Right hindlimb (tissue), 1 donor: Measurements from ENCODE around the gene RPL14.
A peak's percentile ranks its signal among the peaks of the same experiment; 100 is the strongest.
"Not testable (repeated sequence)": the region's sequence is repeated elsewhere in the genome, so short reads cannot be mapped to it uniquely, and the experiment has no call there.

Source experiments
- DNase-seq: peaks from one replicate; pipeline ENCODE4 v3.0.0-alpha.2; 2018

Gene RPL14

GRCh38 chr3:40456940-40457823, at the start of gene RPL14:
Gene RPL14, plus strand, starts transcription at chr3:40457339. Its CDS starts 133 bp downstream, at chr3:40457472.
- peak; percentile 98 for DNase-seq

DNA sequence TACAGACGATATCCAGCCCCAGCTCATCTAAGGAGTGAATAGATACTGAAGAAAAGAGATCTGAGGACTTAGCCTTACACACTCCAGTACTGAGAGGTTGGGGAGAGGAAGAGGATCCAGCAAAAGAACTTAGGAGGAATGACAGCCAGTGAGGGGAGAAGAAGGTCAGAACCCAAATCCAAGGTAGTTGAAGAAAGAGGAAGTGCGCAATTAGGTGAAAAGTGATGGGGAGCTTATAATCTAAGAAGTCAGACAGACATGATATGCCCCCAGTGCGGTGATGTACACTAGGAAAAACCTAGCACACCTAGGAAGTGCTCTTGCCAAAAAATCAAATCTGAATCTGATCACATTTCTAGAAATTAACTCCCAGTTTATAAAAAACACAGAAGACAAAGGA, 49.5 kb upstream of the RPL14 start:
- DNase-seq: no peak

DNA sequence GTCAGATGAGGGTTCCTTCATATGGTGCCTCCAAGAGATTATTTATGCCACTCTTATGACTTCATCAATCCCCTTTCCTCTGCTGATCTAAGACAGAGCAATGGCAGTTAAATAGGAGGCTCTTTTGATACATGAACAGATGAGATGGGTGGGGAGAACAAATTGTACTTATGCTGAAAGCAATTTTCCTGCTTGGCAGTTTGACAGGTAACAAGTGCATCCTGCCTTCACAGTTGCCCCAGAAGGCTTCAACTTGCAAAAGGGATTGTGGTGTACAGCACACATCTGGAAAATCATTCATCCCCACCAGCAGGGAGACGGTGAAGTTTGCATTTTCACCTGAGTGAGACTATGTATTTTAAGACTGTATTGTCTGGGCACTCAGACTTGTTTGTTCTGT, 42.9 kb upstream of the RPL14 start:
- no peak for DNase-seq

DNA sequence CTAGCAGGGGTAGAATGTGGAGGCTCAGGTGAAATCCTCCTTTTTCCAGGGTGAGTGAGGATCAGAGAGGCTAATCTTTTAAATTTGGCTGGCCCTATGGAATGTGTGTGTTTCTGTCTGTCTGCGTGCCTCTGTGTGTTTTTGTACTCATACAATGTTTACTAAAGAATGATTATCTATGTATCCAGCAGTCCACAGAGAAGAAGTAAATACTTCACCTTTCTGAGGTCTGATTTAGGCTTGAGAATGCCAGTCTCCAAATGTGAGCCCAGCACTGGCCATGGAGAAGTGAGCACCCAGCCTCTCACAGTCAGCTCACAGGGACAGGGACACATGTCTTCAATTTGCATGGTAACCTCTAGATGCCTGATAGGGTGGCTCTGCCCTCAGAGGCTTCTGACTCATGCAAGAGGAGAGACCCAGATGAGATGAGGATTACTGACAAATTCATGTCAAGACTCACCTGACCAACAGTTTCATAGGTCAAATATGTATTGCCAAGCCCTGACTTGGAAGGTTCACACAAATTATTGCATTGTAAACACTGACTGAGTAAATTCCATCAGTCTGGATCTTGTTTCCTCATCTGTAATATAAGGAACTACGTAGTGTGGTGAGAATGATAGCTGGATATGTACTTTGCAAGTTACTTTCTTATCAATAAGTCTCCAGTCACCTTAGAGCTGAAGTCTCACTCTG, 39.1 kb upstream of the RPL14 start:
- no peak for DNase-seq

- no peak for DNase-seq
Observed at GRCh38 chr3:40422861-40423260, 34.3 kb upstream of the RPL14 start.

DNA sequence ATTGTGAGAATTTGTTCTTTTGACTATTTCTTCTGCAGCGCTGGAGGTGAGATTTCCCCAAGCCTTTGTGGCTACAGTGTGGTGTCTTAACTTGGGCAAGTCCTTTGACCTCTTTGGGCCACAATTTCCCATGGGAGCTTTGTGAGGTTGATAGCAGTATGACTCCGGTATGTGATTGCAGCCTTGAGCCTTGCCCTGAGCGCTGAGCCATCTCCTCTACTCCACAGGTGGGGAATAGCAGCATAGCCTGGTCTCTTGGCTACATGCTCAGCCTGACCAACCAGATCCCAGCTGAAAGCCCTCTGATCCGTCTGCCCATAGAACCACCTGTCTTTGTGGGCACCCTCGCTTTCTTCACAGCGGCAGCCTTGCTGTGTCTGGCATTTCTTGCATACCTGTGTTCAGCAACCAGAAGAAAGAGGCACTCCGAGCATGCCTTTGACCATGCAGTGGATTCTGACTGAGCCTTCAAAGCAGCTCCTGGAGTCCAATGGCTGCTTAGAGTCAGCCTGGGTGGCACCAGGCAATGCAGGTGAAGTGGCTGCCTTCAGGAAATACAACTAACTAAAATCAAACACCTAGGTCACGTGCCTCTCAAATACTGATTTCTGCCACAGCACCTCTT, 30.0 kb upstream of the RPL14 start:
- DNase-seq: no peak

- no peak for DNase-seq
Observed at GRCh38 chr3:40432793-40433192, 24.3 kb upstream of the RPL14 start.

GRCh38 chr3:40437889-40438288, 19.2 kb upstream of the RPL14 start:
- no peak for DNase-seq

DNA sequence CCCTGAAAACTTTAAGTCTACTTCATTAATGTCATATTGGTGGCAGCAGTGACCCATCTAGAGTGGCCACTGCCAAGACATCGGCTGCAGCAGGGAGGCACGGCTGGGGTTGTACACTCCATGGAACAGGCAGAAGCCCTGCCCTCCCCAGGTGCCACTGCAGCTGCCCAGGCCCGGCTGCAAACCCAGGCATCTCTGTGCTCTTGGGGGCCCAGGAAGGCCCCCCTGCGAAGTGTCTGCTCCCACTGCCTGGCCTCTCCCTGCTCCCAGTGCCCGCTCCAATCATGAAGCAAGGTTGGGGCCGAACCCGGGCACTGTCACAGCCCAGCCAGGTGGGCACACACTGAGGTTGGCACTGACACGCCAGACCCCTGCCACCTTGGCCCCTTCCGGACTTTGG, 12.1 kb upstream of the RPL14 start:
- no peak for DNase-seq

GRCh38 chr3:40445880-40446279, 11.3 kb upstream of the RPL14 start:
- DNase-seq: no peak

DNA sequence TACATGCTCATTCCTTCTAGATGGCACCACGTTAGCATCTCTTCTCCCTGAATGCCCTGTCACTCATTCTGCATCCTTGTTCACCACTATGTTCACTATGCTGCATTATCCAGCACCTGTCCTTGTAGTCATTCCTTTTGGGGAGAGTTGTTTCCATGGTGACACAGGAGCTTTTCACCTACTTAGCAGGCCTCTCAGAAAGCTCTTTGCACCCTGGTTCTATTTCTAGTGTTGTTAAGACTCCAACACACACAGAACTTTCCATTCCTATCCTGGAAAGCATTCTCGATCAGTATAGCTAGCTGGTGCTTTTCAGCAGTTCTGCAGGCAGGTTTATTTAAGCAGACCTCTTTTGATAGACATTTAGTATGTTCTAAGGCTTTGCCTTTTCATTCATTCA, 6.7 kb upstream of the RPL14 start:
- no peak for DNase-seq

DNA sequence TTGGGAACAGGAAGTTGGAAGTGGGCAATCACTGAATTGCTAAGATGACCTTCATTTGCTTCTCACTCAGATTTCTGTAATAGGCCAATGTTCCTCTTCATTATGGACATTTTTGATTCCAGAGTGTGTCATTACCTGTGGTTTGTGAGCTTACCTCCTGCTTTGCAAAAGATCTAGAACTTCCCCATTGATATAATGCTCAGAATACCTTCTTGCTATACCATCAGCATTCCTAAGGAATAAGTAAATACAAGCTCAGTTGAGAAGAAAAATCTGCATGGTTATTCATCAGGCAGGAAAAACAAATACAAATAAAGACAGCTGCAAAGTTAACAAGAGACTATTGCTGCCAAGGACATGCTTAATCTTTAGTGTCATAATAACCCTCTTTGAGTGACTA, 5.6 kb upstream of the RPL14 start:
- no peak for DNase-seq

DNA sequence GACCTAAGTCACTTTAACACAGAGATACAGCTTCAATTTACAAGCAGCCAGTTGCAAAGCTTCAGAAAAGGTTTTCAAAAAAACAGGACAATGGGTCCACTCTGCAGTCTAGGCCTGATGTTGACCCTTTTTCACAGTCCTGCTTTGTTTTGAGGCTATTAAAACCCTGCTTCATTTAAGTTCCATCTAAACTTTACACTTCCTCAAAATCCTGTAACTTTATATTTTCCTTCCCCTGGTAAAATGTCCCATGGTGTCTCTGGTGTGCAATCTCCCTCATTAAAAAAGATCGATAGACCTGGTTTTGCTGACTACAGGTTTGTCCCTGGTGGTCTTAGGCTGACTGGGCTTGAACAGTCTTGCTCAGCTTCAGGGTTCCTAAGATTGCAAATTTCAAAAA, 5.1 kb upstream of the RPL14 start:
- DNase-seq: no peak

DNA sequence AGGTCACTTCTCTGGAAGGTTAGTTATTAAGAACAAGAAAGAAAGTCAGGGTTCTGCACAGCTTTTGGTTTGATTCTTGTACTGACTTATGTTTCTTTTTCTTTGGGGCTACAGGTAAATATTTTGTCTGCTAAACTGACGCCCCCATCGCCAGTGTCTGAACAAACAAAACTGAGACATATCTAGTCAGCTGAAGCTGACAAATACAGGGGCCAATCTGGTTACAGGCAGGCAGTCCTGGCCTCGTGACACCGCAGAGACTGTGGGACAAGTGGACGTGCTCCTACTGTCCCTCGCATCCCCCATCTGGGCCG, 4.6 kb upstream of the RPL14 start:
- no peak for DNase-seq

DNA sequence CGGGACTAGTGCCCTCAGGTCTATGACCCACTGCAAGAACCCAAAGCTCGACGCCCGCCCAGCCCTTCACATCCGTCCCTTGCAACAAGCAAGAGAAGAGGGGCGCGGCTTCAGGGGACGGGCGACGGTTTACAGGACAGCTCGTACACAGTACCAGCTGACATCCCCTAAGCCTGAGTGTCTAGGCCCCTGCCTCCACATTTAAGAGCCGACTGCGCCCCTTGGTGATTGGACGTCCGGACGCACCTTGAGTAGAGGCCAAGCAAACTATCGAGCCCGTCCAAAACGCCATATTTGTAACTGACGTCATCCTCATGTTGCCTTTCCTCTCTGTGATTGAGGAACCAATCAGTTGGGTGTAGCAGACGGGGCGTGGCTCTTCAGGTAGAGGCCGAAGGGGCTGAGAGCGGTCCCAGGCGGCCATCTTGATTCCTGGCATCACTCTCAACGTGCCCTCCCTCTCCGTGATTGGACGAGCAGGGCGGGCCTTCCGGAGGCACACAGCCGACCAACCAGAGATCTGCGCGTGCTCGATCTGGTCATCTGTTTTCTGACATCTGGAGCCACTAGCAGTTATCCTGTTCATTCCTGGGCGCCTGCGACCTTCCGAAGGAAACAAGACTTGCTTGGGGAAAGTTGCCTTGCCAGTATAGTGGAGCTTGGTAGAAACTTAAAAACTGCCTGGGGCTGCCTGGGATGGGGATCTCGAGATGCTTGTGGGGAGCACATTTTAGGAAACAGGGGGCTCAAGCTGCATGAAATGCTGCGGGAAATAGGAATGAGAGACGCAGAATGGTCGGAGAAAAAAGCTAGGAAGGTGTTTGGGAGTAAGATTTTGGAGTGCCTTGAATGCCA, 4.0 kb upstream of the RPL14 start:
- peak; percentile 99 for DNase-seq

DNA sequence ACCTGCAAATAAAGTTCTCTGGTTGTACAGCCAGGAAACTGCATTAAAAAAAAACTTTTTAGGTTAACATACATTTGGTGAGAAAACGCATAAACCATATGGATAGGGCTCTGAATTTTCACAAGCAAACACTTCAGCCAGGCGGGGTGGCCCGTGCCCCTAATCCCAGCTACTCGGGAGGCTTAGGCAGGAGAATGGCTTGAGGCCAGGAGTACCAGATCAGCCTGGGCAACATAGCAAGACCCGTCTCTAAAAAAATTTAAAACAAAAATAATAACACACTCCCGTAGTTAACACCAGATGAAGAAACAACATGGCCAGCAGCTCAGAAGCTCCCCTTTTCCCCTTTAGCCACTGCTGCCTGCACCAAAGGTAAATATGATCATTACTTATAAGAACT, 3.2 kb upstream of the RPL14 start:
- DNase-seq: no peak

DNA sequence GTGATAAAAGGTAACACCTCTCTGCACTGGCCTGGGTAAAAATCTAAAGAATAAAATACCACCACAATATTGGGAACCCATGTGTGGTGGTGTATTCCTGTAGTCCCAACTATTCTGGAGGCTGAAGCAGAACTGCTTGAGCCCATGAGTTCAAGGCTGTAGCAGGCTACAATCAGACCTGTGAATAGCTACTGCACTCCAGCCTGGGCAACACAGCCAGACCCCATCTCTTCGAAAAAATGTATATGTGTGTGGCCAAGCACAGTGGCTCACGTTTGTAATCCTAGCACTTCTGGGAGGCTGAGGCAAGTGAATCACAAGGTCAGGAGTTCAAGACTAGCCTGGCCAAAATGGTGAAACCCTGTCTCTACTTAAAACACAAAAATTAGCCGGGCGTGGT, 1.8 kb upstream of the RPL14 start:
- no peak for DNase-seq

- DNase-seq: no peak
Observed at GRCh38 chr3:40456279-40456939, 730 bp upstream of the RPL14 start.

DNA sequence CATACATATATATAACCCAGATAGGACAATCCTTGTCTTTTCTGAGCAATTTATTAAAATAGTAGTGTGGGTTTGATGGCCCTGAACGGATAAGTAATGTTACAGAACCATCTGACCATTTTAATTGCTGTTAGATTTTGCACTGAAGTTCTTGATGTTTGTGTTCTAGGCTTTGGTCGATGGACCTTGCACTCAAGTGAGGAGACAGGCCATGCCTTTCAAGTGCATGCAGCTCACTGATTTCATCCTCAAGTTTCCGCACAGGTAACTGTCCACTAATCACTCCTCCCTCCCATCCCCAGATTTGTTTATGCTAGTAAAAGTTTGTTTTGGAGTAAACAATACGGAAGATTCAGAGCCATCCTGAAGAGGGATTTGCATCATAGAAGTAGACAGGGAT, 1.3 kb downstream of the RPL14 start:
- DNase-seq: no peak

DNA sequence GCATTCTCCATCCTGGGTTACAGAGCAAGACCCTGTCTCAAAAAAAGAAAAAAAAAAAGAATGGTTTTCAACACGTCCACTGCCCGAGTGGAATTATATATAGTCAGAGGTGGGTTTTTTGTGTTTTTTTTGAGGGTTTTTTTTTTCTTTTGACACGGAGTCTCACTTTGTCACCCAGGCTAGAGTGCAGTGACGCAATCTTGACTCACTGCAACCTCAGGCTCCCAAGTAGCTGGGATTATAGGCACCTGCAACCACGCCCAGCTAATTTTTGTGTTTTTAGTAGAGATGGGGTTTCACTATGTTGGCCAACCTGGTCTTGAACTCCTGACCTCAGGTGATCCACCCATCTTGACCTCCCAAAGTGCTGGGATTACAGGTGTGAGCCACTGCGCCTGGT, 3.3 kb downstream of the RPL14 start:
- not testable (repeated sequence) for DNase-seq

- no peak for DNase-seq
Observed at GRCh38 chr3:40461161-40461560, 4.0 kb downstream of the RPL14 start.

DNA sequence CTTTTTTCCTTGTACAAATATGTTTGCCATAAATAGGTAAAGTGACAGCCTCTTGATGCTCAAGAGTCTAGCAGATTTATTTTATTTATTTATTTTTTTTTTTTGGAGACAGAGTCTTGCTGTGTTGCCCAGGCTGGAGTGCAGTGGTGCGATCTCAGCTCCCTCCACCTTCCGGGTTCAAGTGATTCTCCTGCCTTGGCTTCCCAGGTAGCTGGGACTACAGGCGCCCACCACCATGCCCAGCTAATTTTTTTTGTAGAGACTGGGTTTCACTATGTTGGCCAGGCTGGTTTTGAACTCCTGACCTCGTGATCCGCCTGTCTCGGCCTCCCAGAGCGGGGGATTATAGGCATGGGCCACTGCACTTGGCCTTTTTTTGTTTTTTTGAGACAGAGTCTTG, 5.7 kb downstream of the RPL14 start:
- DNase-seq: not testable (repeated sequence)

- no peak for DNase-seq
Observed at GRCh38 chr3:40463579-40463978, 6.4 kb downstream of the RPL14 start.
